Stomach (tissue), 4 donors: Measurements from ENCODE around the gene STAG3.
"Not testable (repeated sequence)": the region's sequence is repeated elsewhere in the genome, so short reads cannot be mapped to it uniquely, and the experiment has no call there.

Experiments
- CTCF ChIP-seq, 7 experiments: fragments of 450-650 bp in 4 of 7; fragments of 200-600 bp in 3 of 7; sonication (generic) in 3 of 7; IDR thresholded peaks; one replicate each; pipeline ENCODE4 v1.5.1; 2016 to 2019; ENCODE audit warnings: antibody characterized with exemption in 7 of 7, control low read depth in 2 of 7, mild to moderate bottlenecking in 1 of 7
- EP300 ChIP-seq: sonication (generic); formaldehyde crosslinking; IDR thresholded peaks from one replicate; pipeline ENCODE4 v1.6.1; 2017; ENCODE audit warnings: antibody characterized with exemption
- POLR2A ChIP-seq, 4 donors: fragments of 450-650 bp; IDR thresholded peaks; one replicate each; pipeline ENCODE4 v1.6.1; 2016; ENCODE audit warnings: antibody characterized with exemption in 4 of 4, control low read depth in 2 of 4, mild to moderate bottlenecking in 1 of 4, moderate library complexity in 1 of 4

GRCh38 chr7:100180084-100180483 lies 2.4 kb downstream of the STAG3 start:
- not testable (repeated sequence) for TF ChIP-seq POLR2A (IDR thresholded peaks at IDR 0.05); EP300; CTCF (IDR thresholded peaks at IDR 0.05)
